HG03039 (cell line): Measurements from ENCODE around the gene ZNF680.
"Not testable (repeated sequence)": the region's sequence is repeated elsewhere in the genome, so short reads cannot be mapped to it uniquely, and the experiment has no call there.

ENCODE experiments used
- ATAC-seq: cut with Tn5 transposase; IDR thresholded peaks from one replicate; pipeline ENCODE4 v1.9.1; 2021; ENCODE audit warnings: mild to moderate bottlenecking, moderate library complexity; ENCODE audit not compliant: unreplicated experiment

The ZNF680 gene

GRCh38 chr7:64557601-64558322, 5.1 kb downstream of the ZNF680 start:
- no peak for ATAC-seq

GRCh38 chr7:64555046-64555445, 7.8 kb downstream of the ZNF680 start:
- no peak for ATAC-seq

- not testable (repeated sequence) for ATAC-seq
Measured at GRCh38 chr7:64554188-64554587, 8.7 kb downstream of the ZNF680 start.

GRCh38 chr7:64551375-64552142, 11.3 kb downstream of the ZNF680 start:
- ATAC-seq = no peak

GRCh38 chr7:64544010-64544409, 18.9 kb downstream of the ZNF680 start:
- ATAC-seq = no peak

- ATAC-seq = no peak
Measured at GRCh38 chr7:64541438-64542359, 21.2 kb downstream of the ZNF680 start.

- ATAC-seq = no peak
Measured at GRCh38 chr7:64533756-64534155, 29.1 kb downstream of the ZNF680 start.

GRCh38 chr7:64528770-64529169, 34.1 kb downstream of the ZNF680 start:
- no peak for ATAC-seq

GRCh38 chr7:64521409-64521984, 41.4 kb downstream of the ZNF680 start:
- no peak for ATAC-seq

GRCh38 chr7:64516451-64516850, 46.4 kb downstream of the ZNF680 start:
- ATAC-seq = no peak

- ATAC-seq = no peak
Measured at GRCh38 chr7:64515781-64516180, 47.1 kb downstream of the ZNF680 start.

GRCh38 chr7:64515330-64515729, 47.5 kb downstream of the ZNF680 start:
- ATAC-seq = no peak

GRCh38 chr7:64509583-64509982, 53.3 kb downstream of the ZNF680 start:
- no peak for ATAC-seq

- ATAC-seq = no peak
Measured at GRCh38 chr7:64504581-64505120, 58.2 kb downstream of the ZNF680 start.

GRCh38 chr7:64498270-64498669, 64.6 kb downstream of the ZNF680 start:
- ATAC-seq = no peak

- ATAC-seq = no peak
Measured at GRCh38 chr7:64494912-64495461, 67.9 kb downstream of the ZNF680 start.

GRCh38 chr7:64485623-64486022, 77.2 kb downstream of the ZNF680 start:
- ATAC-seq = no peak
